HEK293 (cell line): ENCODE results near the gene C19orf53.
A peak's percentile ranks its signal among the peaks of the same experiment; 100 is the strongest.

Source experiments
- CTCF ChIA-PET: fragments of 350-600 bp; formaldehyde crosslinking; extraction: SDS; loops from one replicate; lab custom pipeline; 2021; ENCODE audit warnings: antibody characterized with exemption; lab: Yijun Ruan, JAX
- POLR2A ChIA-PET: fragments of 300-600 bp; formaldehyde crosslinking; extraction: SDS; loops from one replicate; lab custom pipeline; 2020; ENCODE audit warnings: antibody characterized with exemption, inconsistent platforms; lab: Yijun Ruan, JAX
- H3K27ac ChIP-seq: fragments of 200-500 bp; sonication (Bioruptor generic); 2 replicates; pipeline ENCODE4 v1.5.1; 2014; ENCODE audit warnings: low read depth, low read length, control low read depth, inconsistent platforms; ENCODE audit errors: extremely low read depth
- H3K36me3 ChIP-seq, 2 experiments: fragments of 200-500 bp in 1 of 2; sonication (Bioruptor generic) in 1 of 2; 1 replicate in 1 of 2; 2 replicates in 1 of 2; pipeline ENCODE4 v1.5.1; 2014 to 2017; ENCODE audit warnings: inconsistent platforms in 2 of 2, low read length in 2 of 2; ENCODE audit not compliant: control insufficient read depth in 2 of 2, insufficient read depth in 1 of 2
- H3K4me1 ChIP-seq: fragments of 200-500 bp; sonication (Bioruptor generic); 2 replicates; pipeline ENCODE4 v1.5.1; 2014; ENCODE audit warnings: mild to moderate bottlenecking, low read length, inconsistent platforms; ENCODE audit not compliant: control insufficient read depth, insufficient read depth
- H3K4me3 ChIP-seq: 2 replicates; pipeline ENCODE4 v1.5.1; 2011; ENCODE audit warnings: low read depth, mild to moderate bottlenecking, control low read depth, low read length, moderate library complexity
- H3K9me3 ChIP-seq: fragments of 200-500 bp; sonication (Bioruptor generic); 2 replicates; pipeline ENCODE4 v1.5.1; 2014; ENCODE audit warnings: low read depth, low read length, inconsistent platforms; ENCODE audit not compliant: control insufficient read depth, insufficient read depth
- BCL11A ChIP-seq: fragments of 450-650 bp; formaldehyde crosslinking; IDR thresholded peaks from 2 replicates; pipeline ENCODE4 v1.5.1; 2016; ENCODE audit warnings: low read depth, missing biosample characterization, missing genetic modification characterization
- BCL6B ChIP-seq: fragments of 450-650 bp; formaldehyde crosslinking; IDR thresholded peaks from 2 replicates; pipeline ENCODE4 v1.5.1; 2017; ENCODE audit warnings: missing biosample characterization, missing genetic modification characterization
- EGR2 ChIP-seq: fragments of 450-650 bp; formaldehyde crosslinking; IDR thresholded peaks from 2 replicates; pipeline ENCODE4 v1.5.1; 2016; ENCODE audit warnings: low read depth, missing biosample characterization, missing genetic modification characterization
- FEZF1 ChIP-seq: fragments of 450-650 bp; formaldehyde crosslinking; IDR thresholded peaks from 2 replicates; pipeline ENCODE4 v1.5.1; 2016; ENCODE audit warnings: missing biosample characterization, missing genetic modification characterization
- IKZF3 ChIP-seq: fragments of 450-650 bp; IDR thresholded peaks from 2 replicates; pipeline ENCODE4 v1.5.0; 2018; ENCODE audit warnings: missing biosample characterization, mild to moderate bottlenecking, missing genetic modification characterization, moderate library complexity
- INSM2 ChIP-seq: fragments of 450-650 bp; formaldehyde crosslinking; IDR thresholded peaks from 2 replicates; pipeline ENCODE4 v1.5.1; 2016; ENCODE audit warnings: missing biosample characterization, missing genetic modification characterization
- KLF16 ChIP-seq: fragments of 450-650 bp; formaldehyde crosslinking; IDR thresholded peaks from 2 replicates; pipeline ENCODE4 v1.5.1; 2017; ENCODE audit warnings: missing biosample characterization, missing genetic modification characterization
- KLF8 ChIP-seq: fragments of 450-650 bp; formaldehyde crosslinking; IDR thresholded peaks from 2 replicates; pipeline ENCODE4 v1.5.1; 2016; ENCODE audit warnings: missing biosample characterization, missing genetic modification characterization
- KLF9 ChIP-seq: fragments of 450-650 bp; formaldehyde crosslinking; IDR thresholded peaks from 2 replicates; pipeline ENCODE4 v1.5.1; 2016; ENCODE audit warnings: missing biosample characterization, missing genetic modification characterization, low read depth
- OVOL3 ChIP-seq: fragments of 450-650 bp; formaldehyde crosslinking; IDR thresholded peaks from 2 replicates; pipeline ENCODE4 v1.5.1; 2016; ENCODE audit warnings: missing biosample characterization, missing genetic modification characterization
- SP2 ChIP-seq: fragments of 450-650 bp; formaldehyde crosslinking; IDR thresholded peaks from 2 replicates; pipeline ENCODE4 v1.5.1; 2016; ENCODE audit warnings: missing biosample characterization, missing genetic modification characterization
- TRIM28 ChIP-seq: IDR thresholded peaks from 2 replicates; pipeline ENCODE4 v1.6.1; 2011; ENCODE audit warnings: low read length, control low read depth, borderline replicate concordance
- ZBTB48 ChIP-seq: fragments of 450-650 bp; formaldehyde crosslinking; IDR thresholded peaks from 2 replicates; pipeline ENCODE4 v1.5.1; 2016; ENCODE audit warnings: missing biosample characterization, missing genetic modification characterization
- ZNF140 ChIP-seq: fragments of 450-650 bp; formaldehyde crosslinking; IDR thresholded peaks from 2 replicates; pipeline ENCODE4 v1.5.1; 2016; ENCODE audit warnings: missing biosample characterization, missing genetic modification characterization
- ZNF169 ChIP-seq: fragments of 450-650 bp; formaldehyde crosslinking; IDR thresholded peaks from 2 replicates; pipeline ENCODE4 v1.5.1; 2016; ENCODE audit warnings: missing biosample characterization, missing genetic modification characterization
- ZNF19 ChIP-seq: fragments of 450-650 bp; formaldehyde crosslinking; IDR thresholded peaks from 2 replicates; pipeline ENCODE4; 2016; ENCODE audit warnings: missing biosample characterization, missing genetic modification characterization, low read depth
- ZNF202 ChIP-seq: fragments of 450-650 bp; formaldehyde crosslinking; IDR thresholded peaks from 2 replicates; pipeline ENCODE4 v1.5.1; 2016; ENCODE audit warnings: missing biosample characterization, missing genetic modification characterization, borderline replicate concordance
- ZNF223 ChIP-seq: fragments of 450-650 bp; formaldehyde crosslinking; IDR thresholded peaks from 2 replicates; pipeline ENCODE4 v1.5.1; 2016; ENCODE audit warnings: missing biosample characterization, missing genetic modification characterization
- ZNF274 ChIP-seq, 2 experiments: fragments of 200-500 bp in 1 of 2; fragments of 450-650 bp in 1 of 2; sonication (Bioruptor generic) in 1 of 2; formaldehyde crosslinking in 1 of 2; IDR thresholded peaks; 2 replicates each; pipeline versions ENCODE4 v1.5.1 to v1.6.1; 2014 to 2016; ENCODE audit warnings: borderline replicate concordance in 1 of 2, inconsistent platforms in 1 of 2, low read length in 1 of 2, missing biosample characterization in 1 of 2, missing genetic modification characterization in 1 of 2
- ZNF311 ChIP-seq: fragments of 450-650 bp; formaldehyde crosslinking; IDR thresholded peaks from 2 replicates; pipeline ENCODE4 v1.5.1; 2017; ENCODE audit warnings: missing biosample characterization, missing genetic modification characterization, borderline replicate concordance
- ZNF391 ChIP-seq: fragments of 450-650 bp; formaldehyde crosslinking; IDR thresholded peaks from 2 replicates; pipeline ENCODE4 v1.5.1; 2016; ENCODE audit warnings: low read depth, missing biosample characterization, missing genetic modification characterization, borderline replicate concordance
- ZNF473 ChIP-seq: fragments of 450-650 bp; formaldehyde crosslinking; IDR thresholded peaks from 2 replicates; pipeline ENCODE4 v1.5.1; 2017; ENCODE audit warnings: missing biosample characterization, missing genetic modification characterization
- ZNF513 ChIP-seq: fragments of 450-650 bp; IDR thresholded peaks from 2 replicates; pipeline ENCODE4 v1.5.1; 2018; ENCODE audit warnings: missing biosample characterization, missing genetic modification characterization
- ZNF558 ChIP-seq: fragments of 450-650 bp; formaldehyde crosslinking; IDR thresholded peaks from 2 replicates; pipeline ENCODE4 v1.5.1; 2016; ENCODE audit warnings: missing biosample characterization, missing genetic modification characterization
- ZNF571 ChIP-seq: fragments of 450-650 bp; formaldehyde crosslinking; IDR thresholded peaks from 2 replicates; pipeline ENCODE4 v1.5.0; 2017; ENCODE audit warnings: missing biosample characterization, missing genetic modification characterization
- ZNF580 ChIP-seq: fragments of 450-650 bp; formaldehyde crosslinking; IDR thresholded peaks from 2 replicates; pipeline ENCODE4 v1.5.1; 2016; ENCODE audit warnings: missing biosample characterization, missing genetic modification characterization
- ZNF610 ChIP-seq: fragments of 450-650 bp; formaldehyde crosslinking; IDR thresholded peaks from 2 replicates; pipeline ENCODE4 v1.5.1; 2016; ENCODE audit warnings: missing biosample characterization, missing genetic modification characterization, borderline replicate concordance
- ZNF660 ChIP-seq: fragments of 450-650 bp; IDR thresholded peaks from 2 replicates; pipeline ENCODE4 v1.5.1; 2018; ENCODE audit warnings: missing biosample characterization, mild to moderate bottlenecking, missing genetic modification characterization
- ZNF707 ChIP-seq: fragments of 450-650 bp; formaldehyde crosslinking; IDR thresholded peaks from 2 replicates; pipeline ENCODE4 v1.5.1; 2016; ENCODE audit warnings: missing biosample characterization, missing genetic modification characterization
- ZNF791 ChIP-seq: fragments of 450-650 bp; formaldehyde crosslinking; IDR thresholded peaks from 2 replicates; pipeline ENCODE4 v1.5.1; 2016; ENCODE audit warnings: missing biosample characterization, missing genetic modification characterization
- ZNF792 ChIP-seq: fragments of 450-650 bp; formaldehyde crosslinking; IDR thresholded peaks from 2 replicates; pipeline ENCODE4 v1.5.1; 2016; ENCODE audit warnings: missing biosample characterization, missing genetic modification characterization
- TF ChIP-seq, protein P1 (sequence below): fragments of 450-650 bp; formaldehyde crosslinking; IDR thresholded peaks from 2 replicates; pipeline ENCODE4 v1.5.1; 2016; ENCODE audit warnings: missing biosample characterization, missing genetic modification characterization

C19orf53 gene

GRCh38 chr19:13764101-13764807 is 10.0 kb upstream of the C19orf53 start, which contains the start of gene MRI1:
MRI1 (plus strand) TSS chr19:13764522; CDS start chr19:13764589, 67 bp downstream.
- Histone ChIP-seq H3K9me3 (no peaks in the 10 kb centered on the region), H3K4me1 (no peaks in the 10 kb centered on the region), H3K4me3 (peak within 1 kb of the TSS; percentile 85), H3K36me3 (peaks cover 29 to 63% of the 10 kb centered on the region in 2 experiments; a peak in 2 of 3 replicates), H3K27ac (peak within 1 kb of the TSS; percentile 35)
- ChIA-PET POLR2A (interaction anchor here (0.6 to 2.1 kb wide), 10 partner anchors 10 to 316 kb away, joined by 3 to 30 read pairs (median 4); partner anchors contain the start of gene C19orf53), CTCF (interaction anchor here (1.1 kb wide), 1 partner anchor 31 kb away, joined by 4 read pairs; no protein-coding TSS in a partner anchor)
- no peak for TF ChIP-seq BCL6B (tag by site-specific recombination)
- TF ChIP-seq ZNF571, result no peak
- no peak for TF ChIP-seq ZNF660 (tag by site-specific recombination)
- no peak for TF ChIP-seq ZNF610 (tag by site-specific recombination)
- TF ChIP-seq ZNF791 (tag by site-specific recombination), result no peak
- no peak for TF ChIP-seq ZNF473 (tag by site-specific recombination)
- TF ChIP-seq IKZF3, result peak; percentile 92
- TF ChIP-seq KLF9, result peak; percentile 83
- no peak for TF ChIP-seq BCL11A (tag by site-specific recombination)
- TF ChIP-seq TRIM28, result no peak
- TF ChIP-seq, protein P1, sequence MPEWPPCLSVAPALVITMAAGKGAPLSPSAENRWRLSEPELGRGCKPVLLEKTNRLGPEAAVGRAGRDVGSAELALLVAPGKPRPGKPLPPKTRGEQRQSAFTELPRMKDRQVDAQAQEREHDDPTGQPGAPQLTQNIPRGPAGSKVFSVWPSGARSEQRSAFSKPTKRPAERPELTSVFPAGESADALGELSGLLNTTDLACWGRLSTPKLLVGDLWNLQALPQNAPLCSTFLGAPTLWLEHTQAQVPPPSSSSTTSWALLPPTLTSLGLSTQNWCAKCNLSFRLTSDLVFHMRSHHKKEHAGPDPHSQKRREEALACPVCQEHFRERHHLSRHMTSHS (tag by site-specific recombination), result no peak
- no peak for TF ChIP-seq FEZF1
- no peak for TF ChIP-seq ZNF223
- TF ChIP-seq ZNF169 (tag by site-specific recombination), result no peak
- TF ChIP-seq ZNF391 (tag by site-specific recombination), result no peak
- no peak for TF ChIP-seq OVOL3
- peak; percentile 44; the same call in 1 of the 2 replicates for TF ChIP-seq KLF8
- TF ChIP-seq KLF16 (tag by site-specific recombination), result no peak
- no peak for TF ChIP-seq INSM2
- TF ChIP-seq ZNF513 (tag by site-specific recombination), result no peak
- 0 out of 2 replicates have a peak, but pooled peaks have one; percentile 72 for TF ChIP-seq ZNF792 (tag by site-specific recombination)
- no peak; the same call in 1 of the 2 replicates for TF ChIP-seq EGR2 (tag by site-specific recombination)
- no peak for TF ChIP-seq ZBTB48 (tag by site-specific recombination)
- no peak for TF ChIP-seq ZNF558
- TF ChIP-seq ZNF19, result no peak
- no peak for TF ChIP-seq ZNF311 (tag by site-specific recombination)
- no peak for TF ChIP-seq ZNF140 (tag by site-specific recombination)
- no peak for TF ChIP-seq ZNF274 (IDR thresholded peaks at IDR 0.05; ENCODE audit: low read length)
- no peak for TF ChIP-seq ZNF274 (tag by site-specific recombination; IDR thresholded peaks at IDR 0.05; ENCODE audit: borderline replicate concordance)
- TF ChIP-seq SP2, result peak; percentile 74
- TF ChIP-seq ZNF707 (tag by site-specific recombination), result no peak
- no peak for TF ChIP-seq ZNF202 (tag by site-specific recombination)
- TF ChIP-seq ZNF580 (tag by site-specific recombination), result no peak
